Measurements from ENCODE around the gene TMEM17.

DNA sequence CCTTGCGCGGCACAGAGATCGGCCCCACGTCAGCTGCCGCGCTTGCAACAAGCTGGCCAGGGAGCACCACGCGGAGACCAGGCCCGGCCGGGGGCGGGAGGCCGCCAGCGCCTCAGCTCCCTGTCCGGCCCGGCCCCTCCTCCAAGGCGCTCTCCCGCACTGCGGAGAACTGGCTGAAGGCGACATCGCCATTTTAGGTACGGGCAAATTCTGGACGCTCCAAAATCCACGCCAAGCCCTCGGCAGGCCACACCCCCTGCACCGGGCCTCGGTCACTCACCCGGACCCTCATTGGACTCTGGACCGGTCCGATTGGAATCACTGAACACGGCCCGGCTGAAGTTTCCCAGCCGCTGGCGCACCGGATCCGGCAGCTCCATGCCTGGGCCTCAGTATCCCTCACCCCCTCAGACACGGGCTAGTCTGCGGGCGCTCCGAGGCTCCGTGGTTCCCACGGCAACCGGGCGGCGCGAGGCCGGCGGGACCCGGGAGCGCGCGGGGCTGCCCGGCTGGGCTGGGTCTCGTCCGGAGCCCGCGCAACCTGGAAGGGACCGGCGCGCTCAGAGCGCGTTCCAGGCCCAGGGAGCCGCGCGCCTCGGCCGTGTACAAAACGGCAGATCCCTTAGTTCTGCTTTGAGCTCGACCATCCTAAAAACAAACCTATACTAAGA, at the start of gene TMEM17:
- TF ChIP-seq EZH2 (IDR thresholded peaks at IDR 0.05; ENCODE audit: borderline replicate concordance, low read depth, low read length, severe bottlenecking), result no peak
- TF ChIP-seq, protein P1, sequence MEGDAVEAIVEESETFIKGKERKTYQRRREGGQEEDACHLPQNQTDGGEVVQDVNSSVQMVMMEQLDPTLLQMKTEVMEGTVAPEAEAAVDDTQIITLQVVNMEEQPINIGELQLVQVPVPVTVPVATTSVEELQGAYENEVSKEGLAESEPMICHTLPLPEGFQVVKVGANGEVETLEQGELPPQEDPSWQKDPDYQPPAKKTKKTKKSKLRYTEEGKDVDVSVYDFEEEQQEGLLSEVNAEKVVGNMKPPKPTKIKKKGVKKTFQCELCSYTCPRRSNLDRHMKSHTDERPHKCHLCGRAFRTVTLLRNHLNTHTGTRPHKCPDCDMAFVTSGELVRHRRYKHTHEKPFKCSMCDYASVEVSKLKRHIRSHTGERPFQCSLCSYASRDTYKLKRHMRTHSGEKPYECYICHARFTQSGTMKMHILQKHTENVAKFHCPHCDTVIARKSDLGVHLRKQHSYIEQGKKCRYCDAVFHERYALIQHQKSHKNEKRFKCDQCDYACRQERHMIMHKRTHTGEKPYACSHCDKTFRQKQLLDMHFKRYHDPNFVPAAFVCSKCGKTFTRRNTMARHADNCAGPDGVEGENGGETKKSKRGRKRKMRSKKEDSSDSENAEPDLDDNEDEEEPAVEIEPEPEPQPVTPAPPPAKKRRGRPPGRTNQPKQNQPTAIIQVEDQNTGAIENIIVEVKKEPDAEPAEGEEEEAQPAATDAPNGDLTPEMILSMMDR (IDR thresholded peaks at IDR 0.05; ENCODE audit: borderline replicate concordance, extremely low read depth, low read length, poor library complexity, severe bottlenecking), result no peak
